GM18519 (cell line): ENCODE measurements around the gene PDE7B.
A peak's percentile ranks its signal among the peaks of the same experiment; 100 is the strongest.

ENCODE experiments used
- ATAC-seq: cut with Tn5 transposase; IDR thresholded peaks from one replicate; pipeline ENCODE4 v1.9.1; 2021; ENCODE audit warnings: mild to moderate bottlenecking, moderate library complexity; ENCODE audit not compliant: unreplicated experiment, low FRiP score

The PDE7B gene

GRCh38 chr6:135851442-135852271 is at the start of gene PDE7B:
PDE7B (plus strand) TSS chr6:135851701.
- ATAC-seq = peak; percentile 85

DNA sequence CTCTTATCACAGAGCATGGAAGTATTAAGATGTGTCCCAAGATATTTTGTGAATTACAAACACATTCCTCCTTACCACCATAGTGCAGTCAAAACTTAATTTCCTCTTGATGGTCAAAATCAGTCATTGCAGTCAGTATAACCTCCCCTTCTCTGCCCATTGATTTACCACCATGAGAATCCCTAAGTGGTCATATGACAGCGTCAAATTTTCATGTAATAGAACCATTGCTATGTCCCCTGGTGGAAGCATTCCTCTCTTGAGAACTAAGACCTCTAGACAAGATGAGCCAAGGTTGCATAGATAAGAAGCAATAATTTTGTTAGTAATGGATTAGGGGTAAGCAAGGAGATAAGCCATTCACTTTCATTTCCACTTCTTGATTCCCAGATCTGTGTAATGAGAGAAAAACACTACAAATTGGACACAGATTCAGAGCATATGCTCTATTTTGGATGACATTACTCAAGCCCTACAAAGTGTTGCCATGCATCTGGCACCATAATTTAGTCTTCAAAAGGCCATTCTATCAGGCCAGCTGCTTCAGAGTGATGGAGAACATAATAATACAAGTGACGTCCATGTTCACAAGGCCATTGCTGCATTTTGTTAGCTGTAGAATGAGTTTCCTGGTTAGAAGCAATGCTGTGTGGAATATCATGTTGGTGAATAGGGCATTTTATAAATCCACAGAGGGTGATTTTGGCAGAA is 49.6 kb upstream of the PDE7B start:
- ATAC-seq = no peak

GRCh38 chr6:135810486-135810885 is 41.0 kb upstream of the PDE7B start:
- ATAC-seq = no peak

- ATAC-seq = no peak
Observed at GRCh38 chr6:135811170-135811569, 40.3 kb upstream of the PDE7B start.

- no peak for ATAC-seq
Observed at GRCh38 chr6:135811644-135812526, 39.6 kb upstream of the PDE7B start.

DNA sequence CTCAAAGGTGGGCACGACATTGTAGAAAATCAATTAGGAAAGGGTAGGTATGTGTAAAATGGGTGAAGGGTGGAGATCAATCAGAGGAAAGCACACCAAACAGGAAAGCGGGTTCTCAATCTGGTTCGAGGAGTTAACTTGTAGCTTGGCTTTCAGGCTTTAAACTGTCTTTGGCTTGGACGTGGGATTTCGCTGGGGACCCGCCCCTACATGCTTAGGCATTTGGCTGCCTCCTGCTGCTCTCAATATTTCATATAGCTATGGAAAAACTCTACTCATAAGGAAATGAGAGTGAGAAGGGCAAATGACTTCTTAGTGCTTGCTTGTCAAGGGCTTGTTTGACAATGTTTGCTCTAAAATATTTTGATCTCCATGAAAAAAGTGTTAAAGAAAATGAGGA is 38.1 kb upstream of the PDE7B start:
- ATAC-seq = no peak

GRCh38 chr6:135814043-135814442 is 37.5 kb upstream of the PDE7B start:
- no peak for ATAC-seq

DNA sequence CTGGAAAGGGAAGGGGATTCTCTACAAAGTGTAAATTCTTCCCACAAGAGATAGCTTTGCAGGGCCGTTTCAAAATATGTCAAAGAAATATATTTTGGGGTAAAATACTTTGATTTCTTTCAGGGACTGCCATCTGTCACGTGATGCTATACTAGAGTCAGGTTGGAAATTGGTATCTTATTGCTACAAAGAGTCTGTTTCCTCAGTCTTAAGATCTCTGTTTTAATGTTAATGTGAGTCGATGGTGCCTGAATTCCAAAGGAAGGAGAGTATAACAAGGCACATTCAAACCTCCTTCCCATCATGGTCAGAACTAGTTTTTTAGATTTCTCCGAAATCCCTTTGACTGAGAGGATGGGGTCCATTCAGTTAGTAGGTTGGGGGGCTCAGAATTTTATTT is 36.3 kb upstream of the PDE7B start:
- ATAC-seq = no peak

GRCh38 chr6:135817035-135817434 is 34.5 kb upstream of the PDE7B start:
- ATAC-seq = no peak

GRCh38 chr6:135819665-135820064 is 31.8 kb upstream of the PDE7B start:
- no peak for ATAC-seq

- ATAC-seq = no peak
Observed at GRCh38 chr6:135820340-135820739, 31.2 kb upstream of the PDE7B start.

- no peak for ATAC-seq
Observed at GRCh38 chr6:135823851-135824250, 27.6 kb upstream of the PDE7B start.

DNA sequence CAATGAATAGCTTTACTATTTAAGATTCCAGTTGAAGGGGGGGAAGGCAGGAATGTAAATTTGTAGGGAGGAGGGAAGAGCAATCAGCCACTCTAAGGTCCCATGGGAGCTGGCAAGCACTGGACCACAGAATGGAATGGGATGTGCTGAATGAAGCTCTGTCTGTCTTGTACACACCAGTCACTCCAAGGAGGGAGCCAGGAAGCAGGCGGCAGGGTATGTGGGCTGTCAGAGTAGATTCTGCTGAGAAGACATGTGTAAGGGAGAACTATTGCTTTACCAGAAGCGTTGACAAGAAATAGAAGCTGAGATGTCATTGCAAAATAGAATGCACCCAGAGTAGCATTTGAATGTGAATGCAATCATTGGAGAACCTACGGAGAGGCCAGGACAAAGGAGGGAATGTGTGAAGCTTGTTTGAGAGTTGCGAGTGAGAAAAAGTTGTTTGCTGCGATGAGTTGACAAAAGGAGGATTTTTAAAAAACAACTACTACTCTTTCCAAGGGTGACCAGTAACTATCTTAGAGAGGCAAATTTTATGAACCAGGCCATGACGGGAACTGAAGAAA is 25.2 kb upstream of the PDE7B start:
- no peak for ATAC-seq

DNA sequence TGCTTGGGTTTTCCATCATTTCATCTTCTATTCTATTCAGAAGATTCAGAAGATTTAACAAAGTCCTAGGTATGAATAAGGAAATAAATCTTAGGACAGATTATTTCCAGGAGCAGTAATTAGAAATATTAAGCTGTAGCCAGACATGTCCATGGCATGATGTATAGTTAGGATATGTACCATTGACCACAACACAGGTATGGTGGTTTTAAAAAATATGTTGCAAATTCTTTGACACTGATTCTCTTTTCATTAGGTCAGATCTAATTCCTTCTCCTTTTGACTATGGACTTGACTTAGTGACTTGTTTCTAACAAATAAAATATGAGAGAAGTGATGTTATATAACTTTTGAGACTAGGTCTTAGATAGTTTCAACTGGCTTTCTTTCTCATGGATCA is 23.5 kb upstream of the PDE7B start:
- no peak for ATAC-seq

GRCh38 chr6:135830452-135830881 is 21.0 kb upstream of the PDE7B start:
- no peak for ATAC-seq

DNA sequence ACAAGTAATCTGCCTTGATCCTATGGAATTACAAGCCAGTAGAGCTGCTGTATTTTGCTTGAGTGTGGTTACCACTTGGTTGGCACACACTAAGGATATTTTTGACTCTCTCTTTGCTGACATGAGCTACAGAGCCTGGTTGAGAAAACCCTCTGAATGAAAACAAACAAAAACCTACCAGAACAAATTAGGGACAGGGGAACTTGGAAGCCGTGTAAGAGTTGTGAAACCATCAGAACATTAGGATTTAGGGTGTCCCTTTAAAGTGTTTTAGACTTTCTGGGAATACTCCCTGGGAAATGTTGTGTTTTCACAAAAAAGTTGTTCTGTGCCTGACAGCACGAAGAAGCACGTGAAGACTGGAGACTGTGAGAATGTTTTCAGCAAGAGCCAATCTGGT is 20.5 kb upstream of the PDE7B start:
- no peak for ATAC-seq

DNA sequence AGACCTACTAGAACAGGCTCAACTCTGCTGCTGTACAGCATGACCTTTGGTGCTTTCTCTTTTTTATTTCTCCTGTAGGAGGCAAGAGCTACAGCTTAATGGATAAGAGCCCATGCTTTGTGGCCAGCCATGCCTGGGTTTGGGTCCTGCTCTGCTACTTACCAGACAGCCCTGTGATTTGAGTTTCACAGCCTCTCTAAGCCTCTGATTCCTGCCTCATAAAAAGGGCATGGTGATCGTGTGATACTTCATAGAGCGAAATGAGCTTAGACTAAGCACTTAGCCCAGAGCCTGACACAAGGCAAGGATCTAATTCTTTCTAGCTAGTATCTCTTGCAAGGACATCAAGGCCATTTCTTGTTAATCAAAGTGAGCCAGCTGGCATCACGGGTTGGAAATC is 19.3 kb upstream of the PDE7B start:
- ATAC-seq = no peak

GRCh38 chr6:135833771-135834170 is 17.7 kb upstream of the PDE7B start:
- ATAC-seq = no peak

- no peak for ATAC-seq
Observed at GRCh38 chr6:135837735-135838449, 13.6 kb upstream of the PDE7B start.

GRCh38 chr6:135839121-135839520 is 12.4 kb upstream of the PDE7B start:
- no peak for ATAC-seq
